Measurements from ENCODE around the gene IQSEC3. TPM values are rescaled to one million over a fixed set of nuclear protein-coding genes. Genes with fewer than 3 reads are reported as not detected.

Gene IQSEC3
- total RNA-seq, 1 donor from 2014 or later = 4.6 TPM

- H3K4me3 ChIP-seq = no peak overlapping the region
- H3K9me3 ChIP-seq = no peaks in the 10 kb centered on the region
- intact Hi-C loops (cut with DNase I) = no loop called here
- no peak for ATAC-seq
- DNase-seq = no peak
- no peaks in the 10 kb centered on the region for H3K27me3 ChIP-seq
- no peaks in the 10 kb centered on the region for H3K4me1 ChIP-seq
- H3K36me3 ChIP-seq = no peaks in the 10 kb centered on the region
- no peak for TF ChIP-seq CTCF (IDR thresholded peaks at IDR 0.05)
- no peak overlapping the region for H3K27ac ChIP-seq
Measured at GRCh38 chr12:174596-174995, 108.0 kb downstream of the IQSEC3 start.

GRCh38 chr12:175250-175649 is 108.7 kb downstream of the IQSEC3 start:
- ATAC-seq (peak; percentile 2), DNase-seq (no peak)
- Histone ChIP-seq H3K9me3 (no peaks in the 10 kb centered on the region), H3K27ac (no peak overlapping the region), H3K27me3 (no peaks in the 10 kb centered on the region), H3K4me3 (no peak overlapping the region), H3K36me3 (no peaks in the 10 kb centered on the region), H3K4me1 (peaks cover 6% of the 10 kb centered on the region)
- no peak for TF ChIP-seq CTCF (IDR thresholded peaks at IDR 0.05)
- intact Hi-C loops (cut with DNase I) = no loop called here

- ATAC-seq (no peak), DNase-seq (no peak)
- peaks cover 6% of the 10 kb centered on the region for H3K4me1 ChIP-seq
- intact Hi-C loops (cut with DNase I) = no loop called here
- no peaks in the 10 kb centered on the region for H3K36me3 ChIP-seq
- no peaks in the 10 kb centered on the region for H3K27me3 ChIP-seq
- H3K27ac ChIP-seq = no peak overlapping the region
- no peak overlapping the region for H3K4me3 ChIP-seq
- no peaks in the 10 kb centered on the region for H3K9me3 ChIP-seq
- TF ChIP-seq CTCF (IDR thresholded peaks at IDR 0.05) = no peak
Measured at GRCh38 chr12:175759-176158, 109.2 kb downstream of the IQSEC3 start.

GRCh38 chr12:176321-177181 is 110.0 kb downstream of the IQSEC3 start:
- TF ChIP-seq CTCF (IDR thresholded peaks at IDR 0.05) = no peak
- H3K4me1 ChIP-seq = peaks cover 6% of the 10 kb centered on the region
- no peak for ATAC-seq

GRCh38 chr12:177336-177979 is 110.9 kb downstream of the IQSEC3 start:
- no peaks in the 10 kb centered on the region for H3K27me3 ChIP-seq
- H3K4me1 ChIP-seq = peaks cover 6% of the 10 kb centered on the region
- DNase-seq = no peak

More at GRCh38 chr12:176321-177181, 110.0 kb downstream of the IQSEC3 start:
- no peak overlapping the region for H3K27ac ChIP-seq
- H3K9me3 ChIP-seq = no peaks in the 10 kb centered on the region
- no peaks in the 10 kb centered on the region for H3K27me3 ChIP-seq
- no peaks in the 10 kb centered on the region for H3K36me3 ChIP-seq
- H3K4me3 ChIP-seq = no peak overlapping the region
- no peak for DNase-seq
- intact Hi-C loops (cut with DNase I) = no loop called here

More at GRCh38 chr12:177336-177979, 110.9 kb downstream of the IQSEC3 start:
- intact Hi-C loops (cut with DNase I) = no loop called here
- no peak for ATAC-seq
- Histone ChIP-seq H3K27ac (no peak overlapping the region), H3K4me3 (no peak overlapping the region), H3K36me3 (no peaks in the 10 kb centered on the region), H3K9me3 (no peaks in the 10 kb centered on the region)
- no peak for TF ChIP-seq CTCF (IDR thresholded peaks at IDR 0.05)

Measured in upper lobe of right lung (tissue), 1 donor.